D721Med (cell line): ENCODE results near the gene L3MBTL2.
"Not testable (repeated sequence)": the region's sequence is repeated elsewhere in the genome, so short reads cannot be mapped to it uniquely, and the experiment has no call there.

ENCODE experiments used
- DNase-seq: peaks from one replicate; pipeline ENCODE4 v3.0.0; 2011; ENCODE audit warnings: low spot score; ENCODE audit not compliant: insufficient read length
- FAIRE-seq: peaks from 2 replicates; lab custom pipeline; 2011; peaks lifted over from hg19 to GRCh38; lab: Jason Lieb, UNC
- CTCF ChIP-seq: IDR thresholded peaks from 2 replicates; pipeline ENCODE4 v1.5.1; 2012; ENCODE audit warnings: mild to moderate bottlenecking, control low read depth; ENCODE audit not compliant: insufficient read depth; ENCODE audit errors: missing control alignments

L3MBTL2 gene

DNA sequence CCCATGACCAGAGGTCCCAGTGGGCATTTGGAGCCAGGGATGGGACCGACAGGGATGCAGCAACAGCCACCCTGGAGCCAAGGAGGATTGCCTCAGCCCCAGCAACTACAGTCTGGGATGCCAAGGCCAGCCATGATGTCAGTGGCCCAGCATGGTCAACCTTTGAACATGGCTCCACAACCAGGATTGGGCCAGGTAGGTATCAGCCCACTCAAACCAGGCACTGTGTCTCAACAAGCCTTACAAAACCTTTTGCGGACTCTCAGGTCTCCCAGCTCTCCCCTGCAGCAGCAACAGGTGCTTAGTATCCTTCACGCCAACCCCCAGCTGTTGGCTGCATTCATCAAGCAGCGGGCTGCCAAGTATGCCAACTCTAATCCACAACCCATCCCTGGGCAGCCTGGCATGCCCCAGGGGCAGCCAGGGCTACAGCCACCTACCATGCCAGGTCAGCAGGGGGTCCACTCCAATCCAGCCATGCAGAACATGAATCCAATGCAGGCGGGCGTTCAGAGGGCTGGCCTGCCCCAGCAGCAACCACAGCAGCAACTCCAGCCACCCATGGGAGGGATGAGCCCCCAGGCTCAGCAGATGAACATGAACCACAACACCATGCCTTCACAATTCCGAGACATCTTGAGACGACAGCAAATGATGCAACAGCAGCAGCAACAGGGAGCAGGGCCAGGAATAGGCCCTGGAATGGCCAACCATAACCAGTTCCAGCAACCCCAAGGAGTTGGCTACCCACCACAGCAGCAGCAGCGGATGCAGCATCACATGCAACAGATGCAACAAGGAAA lies 27.3 kb upstream of the L3MBTL2 start:
- no peak for TF ChIP-seq CTCF
- FAIRE-seq: no peak

GRCh38 chr22:41178425-41178975 lies 26.6 kb upstream of the L3MBTL2 start:
- DNase-seq (no peak), FAIRE-seq (no peak)
- TF ChIP-seq CTCF: no peak

More for the DNA sequence above, 27.3 kb upstream of the L3MBTL2 start:
- DNase-seq: no peak

DNA sequence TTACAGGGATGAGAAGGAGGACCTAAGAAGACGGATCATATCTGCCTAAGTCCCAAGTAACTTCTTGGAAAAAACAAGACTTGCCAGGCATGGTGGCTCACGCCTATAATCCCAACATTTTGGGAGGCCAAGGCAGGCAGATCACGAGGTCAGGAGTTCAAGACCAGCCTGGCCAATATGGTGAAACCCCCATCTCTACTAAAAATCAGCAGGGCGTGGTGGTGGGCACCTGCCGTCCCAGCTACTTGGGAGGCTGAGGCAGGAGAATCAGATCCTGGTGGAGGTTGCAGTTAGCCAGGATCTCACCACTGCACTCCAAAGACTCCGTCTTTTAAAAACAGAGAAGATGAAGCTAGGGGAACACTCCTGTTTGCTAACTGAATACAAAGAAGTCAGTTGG lies 24.8 kb upstream of the L3MBTL2 start:
- not testable (repeated sequence) for FAIRE-seq, DNase-seq

DNA sequence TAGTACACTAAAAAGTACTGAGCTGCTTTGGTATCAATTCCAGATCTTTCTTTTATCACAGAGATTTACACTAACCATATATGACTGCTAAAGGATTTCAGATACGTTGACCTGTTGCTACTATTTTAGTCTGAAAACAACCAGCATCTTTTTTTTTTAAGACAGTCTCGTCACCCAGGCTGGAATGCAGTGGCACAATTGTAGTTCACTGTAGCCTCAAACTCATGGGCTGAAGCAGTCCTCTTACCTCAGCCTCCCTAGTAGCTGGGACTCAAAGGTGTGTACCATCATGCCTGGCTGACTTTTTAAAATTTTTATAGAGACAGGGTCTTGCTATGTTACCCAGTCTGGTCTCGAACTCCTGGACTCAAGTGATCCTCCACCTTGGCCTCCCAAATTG lies 24.2 kb upstream of the L3MBTL2 start:
- no peak for DNase-seq
- no peak for FAIRE-seq
- TF ChIP-seq CTCF: no peak

GRCh38 chr22:41181349-41182241 lies 23.5 kb upstream of the L3MBTL2 start:
- DNase-seq: no peak
- no peak for FAIRE-seq
- no peak for TF ChIP-seq CTCF

DNA sequence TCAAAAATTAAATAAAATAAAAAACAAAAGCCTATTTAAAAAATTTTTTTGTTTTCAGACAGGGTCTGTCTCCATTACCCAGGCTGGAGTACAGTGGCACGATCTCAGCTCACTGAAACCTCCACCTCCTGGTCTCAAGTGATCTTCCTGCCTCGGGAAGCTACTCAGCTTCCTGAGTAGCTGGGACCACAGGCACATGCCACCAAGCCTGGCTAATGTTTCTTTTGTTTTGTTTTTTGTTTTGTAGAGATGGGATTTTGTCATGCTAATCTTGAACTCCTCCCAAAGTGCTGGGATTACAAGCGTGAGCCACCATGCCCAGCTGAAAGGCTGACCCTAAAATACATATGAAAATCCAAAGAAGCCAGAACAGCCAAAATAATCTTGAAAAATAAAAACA lies 20.4 kb upstream of the L3MBTL2 start:
- no peak for TF ChIP-seq CTCF
- FAIRE-seq (no peak), DNase-seq (no peak)

DNA sequence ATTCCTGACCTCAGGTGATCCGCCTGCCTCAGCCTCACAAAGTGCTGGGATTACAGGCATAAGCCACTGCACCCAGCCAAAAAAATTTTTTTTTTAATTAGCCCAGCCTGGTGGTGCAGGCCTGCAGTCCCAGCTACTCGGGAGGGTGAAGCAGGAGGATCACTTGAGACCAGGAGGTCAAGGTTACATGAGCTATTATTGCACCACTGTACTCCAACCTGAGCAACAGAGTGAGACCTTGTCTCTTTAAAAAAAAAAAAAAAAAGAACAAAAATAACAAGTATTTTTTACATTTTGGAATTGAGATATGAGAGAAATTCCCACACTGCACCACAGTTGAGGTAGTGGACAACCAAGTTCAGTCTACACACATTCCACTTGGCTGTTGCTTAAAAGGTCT lies 13.6 kb upstream of the L3MBTL2 start:
- DNase-seq (no peak), FAIRE-seq (no peak)
- no peak for TF ChIP-seq CTCF
